Loucy (cell line): ENCODE data around the gene KIAA0319L.

Experiments
- EZH2phosphoT487 ChIP-seq: fragments of 200-600 bp; IDR thresholded peaks from 2 replicates; pipeline ENCODE4 v1.6.1; 2018; ENCODE audit warnings: antibody characterized with exemption, mild to moderate bottlenecking, moderate library complexity, borderline replicate concordance
- TF ChIP-seq, protein P1 (sequence below): fragments of 200-600 bp; sonication (generic); conservative IDR thresholded peaks from 2 replicates; pipeline ENCODE4 v1.5.1; 2014; ENCODE audit warnings: mild to moderate bottlenecking, antibody characterized with exemption, low read length

DNA sequence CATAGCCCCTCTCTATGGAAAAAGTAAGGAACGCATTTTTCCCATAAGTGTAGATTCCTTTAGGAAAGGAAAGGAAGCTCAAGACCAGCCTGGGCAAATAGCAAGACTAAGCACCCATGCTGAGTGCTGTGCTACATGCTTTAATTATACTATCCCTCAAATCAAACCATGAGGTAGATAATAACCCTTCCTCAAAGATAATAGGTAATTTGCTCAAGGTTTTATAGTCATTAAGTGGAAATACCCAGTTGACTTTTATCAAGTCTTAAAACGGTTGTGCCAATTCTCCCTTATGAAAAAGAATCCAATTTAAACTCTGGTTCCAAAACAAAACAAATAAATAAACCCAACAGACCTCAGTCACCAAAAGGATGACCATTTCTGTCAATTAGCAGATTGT, 3.4 kb downstream of the KIAA0319L start:
- TF ChIP-seq, protein P1, sequence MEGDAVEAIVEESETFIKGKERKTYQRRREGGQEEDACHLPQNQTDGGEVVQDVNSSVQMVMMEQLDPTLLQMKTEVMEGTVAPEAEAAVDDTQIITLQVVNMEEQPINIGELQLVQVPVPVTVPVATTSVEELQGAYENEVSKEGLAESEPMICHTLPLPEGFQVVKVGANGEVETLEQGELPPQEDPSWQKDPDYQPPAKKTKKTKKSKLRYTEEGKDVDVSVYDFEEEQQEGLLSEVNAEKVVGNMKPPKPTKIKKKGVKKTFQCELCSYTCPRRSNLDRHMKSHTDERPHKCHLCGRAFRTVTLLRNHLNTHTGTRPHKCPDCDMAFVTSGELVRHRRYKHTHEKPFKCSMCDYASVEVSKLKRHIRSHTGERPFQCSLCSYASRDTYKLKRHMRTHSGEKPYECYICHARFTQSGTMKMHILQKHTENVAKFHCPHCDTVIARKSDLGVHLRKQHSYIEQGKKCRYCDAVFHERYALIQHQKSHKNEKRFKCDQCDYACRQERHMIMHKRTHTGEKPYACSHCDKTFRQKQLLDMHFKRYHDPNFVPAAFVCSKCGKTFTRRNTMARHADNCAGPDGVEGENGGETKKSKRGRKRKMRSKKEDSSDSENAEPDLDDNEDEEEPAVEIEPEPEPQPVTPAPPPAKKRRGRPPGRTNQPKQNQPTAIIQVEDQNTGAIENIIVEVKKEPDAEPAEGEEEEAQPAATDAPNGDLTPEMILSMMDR: no peak
- TF ChIP-seq EZH2phosphoT487: no peak
